DMS153 (cell line): ENCODE results near the gene MOBP.
"Not testable (repeated sequence)": the region's sequence is repeated elsewhere in the genome, so short reads cannot be mapped to it uniquely, and the experiment has no call there.

ENCODE experiments used
- DNase-seq: peaks from one replicate; lab custom pipeline; 2025; lab: John Stamatoyannopoulos, UW

The MOBP gene

GRCh38 chr3:39467394-39468107, at the start of gene MOBP:
Gene MOBP, plus strand, starts transcription at chr3:39467680. Its CDS starts 34,390 bp downstream, at chr3:39502070.
- no peak for DNase-seq

GRCh38 chr3:39418556-39419225, 48.8 kb upstream of the MOBP start:
- DNase-seq: not testable (repeated sequence)

- DNase-seq: no peak
These were observed 47.7 kb upstream of the MOBP start for GRCh38 chr3:39419742-39420315.

- no peak for DNase-seq
These were observed 46.9 kb upstream of the MOBP start for GRCh38 chr3:39420543-39420942.

GRCh38 chr3:39423436-39423970, 44.0 kb upstream of the MOBP start:
- DNase-seq: no peak

GRCh38 chr3:39426312-39426711, 41.2 kb upstream of the MOBP start:
- no peak for DNase-seq

GRCh38 chr3:39427506-39427905, 40.0 kb upstream of the MOBP start:
- no peak for DNase-seq

GRCh38 chr3:39428745-39429201, 38.7 kb upstream of the MOBP start:
- DNase-seq: peak; percentile 31

- no peak for DNase-seq
These were observed 38.0 kb upstream of the MOBP start for GRCh38 chr3:39429466-39429865.

- DNase-seq: no peak
These were observed 35.1 kb upstream of the MOBP start for GRCh38 chr3:39432342-39432741.

GRCh38 chr3:39433642-39434041, 33.8 kb upstream of the MOBP start:
- DNase-seq: no peak

GRCh38 chr3:39434574-39434973, 32.9 kb upstream of the MOBP start:
- no peak for DNase-seq

- DNase-seq: no peak
These were observed 32.3 kb upstream of the MOBP start for GRCh38 chr3:39435006-39435748.

- no peak for DNase-seq
These were observed 28.6 kb upstream of the MOBP start for GRCh38 chr3:39438880-39439279.

- no peak for DNase-seq
These were observed 27.2 kb upstream of the MOBP start for GRCh38 chr3:39440316-39440715.

GRCh38 chr3:39443530-39443929, 23.9 kb upstream of the MOBP start:
- DNase-seq: no peak

- no peak for DNase-seq
These were observed 21.6 kb upstream of the MOBP start for GRCh38 chr3:39445927-39446326.

GRCh38 chr3:39446444-39446843, 21.0 kb upstream of the MOBP start:
- no peak for DNase-seq

- no peak for DNase-seq
These were observed 19.6 kb upstream of the MOBP start for GRCh38 chr3:39447637-39448483.

GRCh38 chr3:39448506-39449233, 18.8 kb upstream of the MOBP start:
- DNase-seq: no peak

- no peak for DNase-seq
These were observed 17.7 kb upstream of the MOBP start for GRCh38 chr3:39449796-39450195.
